ENCODE data around the gene METAP1D.
A peak's percentile ranks its signal among the peaks of the same experiment; 100 is the strongest.

METAP1D gene

DNA sequence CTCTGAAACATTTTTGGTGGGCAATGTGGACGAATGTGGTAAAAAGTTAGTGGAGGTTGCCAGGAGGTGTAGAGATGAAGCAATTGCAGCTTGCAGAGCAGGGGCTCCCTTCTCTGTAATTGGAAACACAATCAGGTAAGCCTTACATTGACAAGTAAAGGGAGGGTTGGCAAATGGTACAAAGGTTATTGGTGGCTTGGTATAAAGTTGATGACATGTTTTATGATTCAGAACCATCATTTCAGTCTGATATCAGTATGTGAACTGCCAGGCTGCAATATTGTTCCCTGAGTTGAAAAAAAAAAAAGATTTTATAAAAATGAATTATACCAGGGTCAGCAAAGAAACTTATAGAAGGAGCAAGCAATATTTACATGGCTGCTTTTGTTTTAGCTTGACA is 71.2 kb downstream of the METAP1D start:
- peaks cover 5% of the 10 kb centered on the region for H3K36me3 Mint-ChIP-seq (ENCODE audit: low read depth)
- peaks cover 19% of the 10 kb centered on the region for H3K27me3 Mint-ChIP-seq

DNA sequence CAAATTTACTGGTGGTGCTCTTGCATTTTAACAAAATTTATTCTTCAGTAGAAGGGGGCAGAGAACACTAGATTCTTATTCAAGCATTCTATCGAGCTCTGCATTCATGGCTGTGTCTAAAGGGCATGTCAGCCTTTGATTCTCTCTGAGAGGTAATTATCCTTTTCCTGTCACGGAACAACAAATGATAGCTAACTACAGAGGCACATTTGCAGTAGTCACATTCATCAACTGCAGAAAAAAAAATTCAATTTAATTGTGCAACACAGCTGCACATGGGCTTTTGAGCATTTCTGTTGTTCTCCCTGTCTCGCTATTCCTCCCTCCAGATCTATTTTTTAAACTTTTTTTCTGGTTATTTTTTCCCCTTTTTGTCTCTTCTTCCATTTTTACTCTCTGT is 72.5 kb downstream of the METAP1D start:
- no peak for DNase-seq
- Mint-ChIP-seq H3K9me3 (no peaks in the 10 kb centered on the region), H3K27me3 (peaks cover 26% of the 10 kb centered on the region), H3K4me3 (no peak overlapping the region), H3K4me1 (ENCODE audit: low read depth) (no peaks in the 10 kb centered on the region), H3K36me3 (ENCODE audit: low read depth) (peaks cover 2% of the 10 kb centered on the region), H3K27ac (no peak overlapping the region)

More for the DNA sequence above, 71.2 kb downstream of the METAP1D start:
- Mint-ChIP-seq H3K9me3 (no peaks in the 10 kb centered on the region), H3K4me1 (ENCODE audit: low read depth) (no peaks in the 10 kb centered on the region), H3K4me3 (no peak overlapping the region), H3K27ac (no peak overlapping the region)
- DNase-seq = no peak

DNA sequence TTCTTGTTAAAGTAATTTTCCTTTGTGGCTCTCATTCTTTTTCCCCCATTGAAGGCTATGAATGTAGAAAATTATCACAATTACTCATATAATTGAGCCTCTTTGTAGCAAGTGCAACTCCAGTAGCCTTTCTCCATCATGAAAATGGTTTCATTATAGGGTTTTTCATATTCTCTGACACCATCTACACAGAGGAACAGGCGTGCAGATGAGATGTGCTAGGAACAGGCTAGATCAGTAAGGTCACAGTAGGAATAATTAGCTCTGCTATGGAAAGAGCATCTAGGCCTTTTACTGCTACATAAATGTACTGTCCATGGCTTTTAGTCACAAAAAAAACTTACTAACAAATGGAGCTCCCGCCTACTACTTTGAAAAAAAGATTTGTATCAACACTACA is 73.0 kb downstream of the METAP1D start:
- Mint-ChIP-seq H3K9me3 (no peaks in the 10 kb centered on the region), H3K27ac (no peak overlapping the region), H3K36me3 (ENCODE audit: low read depth) (peaks cover 2% of the 10 kb centered on the region), H3K4me1 (ENCODE audit: low read depth) (no peaks in the 10 kb centered on the region), H3K27me3 (peaks cover 26% of the 10 kb centered on the region), H3K4me3 (no peak overlapping the region)
- DNase-seq = no peak

DNA sequence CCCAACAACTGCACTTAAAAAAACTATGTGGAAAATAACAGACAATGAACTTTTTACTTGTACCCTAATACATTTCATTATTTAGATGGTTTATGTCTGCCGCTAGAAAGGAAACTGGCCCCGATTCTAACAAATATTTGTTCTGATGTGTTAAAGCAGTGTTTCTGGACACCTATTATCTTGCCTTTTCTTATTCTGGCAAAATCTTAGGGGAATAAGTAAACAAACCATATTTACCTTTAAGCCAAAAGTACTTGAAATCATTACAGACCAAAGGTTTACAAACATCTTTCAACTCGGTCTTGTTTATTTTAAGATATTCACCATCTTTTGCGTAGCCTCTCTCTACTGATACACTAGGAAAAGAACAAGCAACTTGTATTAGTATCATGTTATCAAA is 73.8 kb downstream of the METAP1D start:
- Mint-ChIP-seq H3K27me3 (peaks cover 34% of the 10 kb centered on the region), H3K4me1 (ENCODE audit: low read depth) (no peaks in the 10 kb centered on the region), H3K36me3 (ENCODE audit: low read depth) (peaks cover 2% of the 10 kb centered on the region)

DNA sequence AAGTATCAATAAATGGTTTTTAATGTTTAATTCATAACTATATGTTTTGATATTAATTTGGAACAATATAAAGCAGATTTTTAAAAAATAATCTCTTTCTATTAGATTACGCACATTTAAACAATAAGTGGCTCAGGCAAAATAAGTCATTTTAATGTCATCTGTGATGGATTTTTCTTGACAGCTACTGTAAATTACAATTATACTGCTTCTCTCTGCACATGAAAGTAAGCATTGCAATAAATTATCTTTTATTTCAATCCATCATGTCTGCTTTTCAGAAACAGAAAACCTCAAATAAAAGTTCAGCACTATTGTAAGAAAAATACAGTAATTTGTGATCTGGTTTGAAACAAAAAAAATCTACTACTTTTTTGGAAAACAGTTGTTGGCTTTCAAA is 74.5 kb downstream of the METAP1D start:
- no peak overlapping the region for H3K4me3 Mint-ChIP-seq
- no peaks in the 10 kb centered on the region for H3K9me3 Mint-ChIP-seq
- H3K36me3 Mint-ChIP-seq (ENCODE audit: low read depth) = peaks cover 2% of the 10 kb centered on the region
- no peak for DNase-seq
- H3K27me3 Mint-ChIP-seq = peaks cover 41% of the 10 kb centered on the region
- no peak overlapping the region for H3K27ac Mint-ChIP-seq
- H3K4me1 Mint-ChIP-seq (ENCODE audit: low read depth) = no peaks in the 10 kb centered on the region

More for the DNA sequence above, 73.8 kb downstream of the METAP1D start:
- Mint-ChIP-seq H3K27ac (no peak overlapping the region), H3K9me3 (no peaks in the 10 kb centered on the region), H3K4me3 (no peak overlapping the region)
- DNase-seq = no peak

DNA sequence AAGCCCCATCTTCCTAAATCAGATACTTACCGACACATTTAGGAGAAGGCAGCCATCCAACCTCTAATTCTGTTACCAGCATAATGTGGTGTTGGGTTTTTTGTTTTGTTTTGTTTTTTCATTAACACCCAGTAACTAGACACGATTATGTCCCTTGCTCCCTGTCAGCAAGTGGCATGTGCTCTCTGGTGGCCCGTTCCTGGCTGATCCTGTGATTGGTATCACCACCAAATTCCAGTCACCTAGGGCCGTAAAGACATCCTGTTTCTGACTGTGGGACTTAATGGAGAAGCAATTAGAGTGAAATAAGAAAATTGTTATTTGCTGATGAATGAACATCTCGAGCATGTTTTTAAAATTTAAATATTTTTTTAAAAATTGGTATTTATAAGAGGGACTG is 79.7 kb downstream of the METAP1D start:
- DNase-seq = no peak
- H3K36me3 Mint-ChIP-seq (ENCODE audit: low read depth) = no peaks in the 10 kb centered on the region
- H3K27me3 Mint-ChIP-seq = peaks cover 86% of the 10 kb centered on the region
- H3K4me1 Mint-ChIP-seq (ENCODE audit: low read depth) = peaks cover 15% of the 10 kb centered on the region
- H3K27ac Mint-ChIP-seq = no peak overlapping the region
- peaks cover 2% of the 10 kb centered on the region for H3K9me3 Mint-ChIP-seq
- no peak overlapping the region for H3K4me3 Mint-ChIP-seq

DNA sequence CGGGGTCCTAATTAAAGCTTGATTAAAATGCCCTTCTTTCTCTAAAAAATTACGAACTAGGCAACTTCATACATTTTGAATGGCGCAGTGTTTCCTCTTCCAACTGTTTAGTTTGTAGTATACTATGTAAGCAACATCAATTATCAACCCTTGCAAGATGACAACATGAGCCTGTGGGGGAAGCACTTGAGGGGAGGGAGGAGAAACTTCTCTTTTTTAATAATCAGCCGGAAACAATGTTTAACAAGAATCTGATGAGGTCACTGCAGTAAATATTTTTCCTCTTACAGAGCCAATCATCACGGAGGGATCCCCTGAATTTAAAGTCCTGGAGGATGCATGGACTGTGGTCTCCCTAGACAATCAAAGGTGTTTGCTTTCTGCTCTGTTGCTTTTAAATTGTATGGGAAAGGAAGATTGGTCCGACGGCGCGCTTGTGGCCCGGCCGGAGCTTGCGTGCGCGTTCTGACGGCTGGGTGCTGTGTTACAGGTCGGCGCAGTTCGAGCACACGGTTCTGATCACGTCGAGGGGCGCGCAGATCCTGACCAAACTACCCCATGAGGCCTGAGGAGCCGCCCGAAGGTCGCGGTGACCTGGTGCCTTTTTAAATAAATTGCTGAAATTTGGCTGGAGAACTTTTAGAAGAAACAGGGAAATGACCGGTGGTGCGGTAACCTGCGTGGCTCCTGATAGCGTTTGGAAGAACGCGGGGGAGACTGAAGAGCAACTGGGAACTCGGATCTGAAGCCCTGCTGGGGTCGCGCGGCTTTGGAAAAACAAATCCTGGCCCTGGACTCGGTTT is 80.3 kb downstream of the METAP1D start:
- Mint-ChIP-seq H3K4me3 (no peak overlapping the region), H3K27me3 (peaks cover 89% of the 10 kb centered on the region), H3K9me3 (peaks cover 2% of the 10 kb centered on the region), H3K27ac (peak overlapping the region; percentile 24), H3K36me3 (ENCODE audit: low read depth) (no peaks in the 10 kb centered on the region), H3K4me1 (ENCODE audit: low read depth) (peaks cover 20% of the 10 kb centered on the region)
- DNase-seq = no peak

DNA sequence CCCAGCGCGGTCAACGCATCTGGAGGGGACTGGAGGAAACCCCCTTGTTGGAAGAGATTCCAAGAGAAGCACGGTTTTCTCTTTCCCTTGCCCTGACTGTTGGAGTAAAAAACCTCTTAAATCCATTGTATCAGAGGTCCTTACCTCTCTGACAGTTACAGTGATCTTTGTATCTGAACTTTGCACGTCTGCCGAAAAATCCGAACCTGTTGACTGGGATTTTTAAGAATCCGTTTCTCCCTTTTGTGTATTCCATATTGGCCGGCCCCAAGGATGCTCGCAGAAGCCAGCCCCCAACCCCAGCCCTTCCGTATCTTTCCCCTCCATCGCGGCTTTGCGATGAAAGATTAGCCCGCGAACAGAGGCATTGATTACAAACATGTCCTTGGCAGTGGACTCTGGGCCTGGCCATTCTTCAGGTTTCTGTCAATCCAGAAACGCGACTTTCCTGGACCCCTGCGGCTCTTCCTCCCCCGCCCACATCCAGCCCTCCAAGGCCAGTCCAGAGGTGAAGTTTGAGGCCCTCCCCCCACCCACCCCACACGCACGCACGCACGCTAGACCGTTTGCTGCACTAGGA is 81.0 kb downstream of the METAP1D start:
- peaks cover 2% of the 10 kb centered on the region for H3K9me3 Mint-ChIP-seq
- H3K27me3 Mint-ChIP-seq = peaks cover 89% of the 10 kb centered on the region
- DNase-seq = no peak
- no peak overlapping the region for H3K4me3 Mint-ChIP-seq
- no peaks in the 10 kb centered on the region for H3K36me3 Mint-ChIP-seq (ENCODE audit: low read depth)
- peak overlapping the region; percentile 63 for H3K27ac Mint-ChIP-seq
- peaks cover 26% of the 10 kb centered on the region for H3K4me1 Mint-ChIP-seq (ENCODE audit: low read depth)

DNA sequence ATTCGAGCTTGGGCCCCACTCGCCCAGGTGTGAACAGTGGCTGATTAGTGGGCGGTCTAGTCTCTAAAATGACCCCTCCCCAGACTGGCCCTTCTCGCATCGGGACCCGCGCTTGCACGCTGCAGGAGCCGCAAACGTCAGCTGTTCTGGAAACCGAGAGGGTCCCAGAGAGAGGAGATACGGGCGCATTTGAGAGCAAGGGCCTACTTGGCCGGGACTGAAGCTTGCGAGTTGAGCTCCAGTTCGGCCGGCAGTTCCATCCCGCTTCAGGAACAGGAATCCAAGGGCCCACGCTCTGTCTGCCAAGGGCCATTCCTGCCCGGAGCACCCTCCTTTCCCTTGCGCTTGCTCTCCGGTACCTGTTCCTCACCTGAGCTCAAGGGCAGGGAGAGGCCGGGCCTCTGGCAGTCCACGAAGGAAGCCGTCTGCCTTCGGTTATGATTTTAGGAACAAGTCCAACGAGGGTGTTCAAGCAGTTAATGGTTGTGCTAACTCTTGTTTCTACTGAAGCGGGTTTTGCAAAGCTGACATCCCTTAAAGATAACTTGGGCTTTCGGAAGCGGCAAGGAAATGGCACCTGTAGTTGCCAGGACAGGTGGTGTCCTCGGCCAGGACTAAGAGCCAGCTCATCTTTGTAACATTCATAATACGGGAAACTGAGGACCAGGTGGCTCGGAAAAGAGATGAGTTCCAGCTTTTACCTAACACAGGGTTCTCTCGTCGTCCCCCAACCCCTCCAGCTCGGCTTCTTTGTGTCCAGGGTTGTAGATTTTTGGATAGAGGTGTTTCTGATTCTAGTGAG is 81.7 kb downstream of the METAP1D start:
- H3K4me3 Mint-ChIP-seq = no peak overlapping the region

DNA sequence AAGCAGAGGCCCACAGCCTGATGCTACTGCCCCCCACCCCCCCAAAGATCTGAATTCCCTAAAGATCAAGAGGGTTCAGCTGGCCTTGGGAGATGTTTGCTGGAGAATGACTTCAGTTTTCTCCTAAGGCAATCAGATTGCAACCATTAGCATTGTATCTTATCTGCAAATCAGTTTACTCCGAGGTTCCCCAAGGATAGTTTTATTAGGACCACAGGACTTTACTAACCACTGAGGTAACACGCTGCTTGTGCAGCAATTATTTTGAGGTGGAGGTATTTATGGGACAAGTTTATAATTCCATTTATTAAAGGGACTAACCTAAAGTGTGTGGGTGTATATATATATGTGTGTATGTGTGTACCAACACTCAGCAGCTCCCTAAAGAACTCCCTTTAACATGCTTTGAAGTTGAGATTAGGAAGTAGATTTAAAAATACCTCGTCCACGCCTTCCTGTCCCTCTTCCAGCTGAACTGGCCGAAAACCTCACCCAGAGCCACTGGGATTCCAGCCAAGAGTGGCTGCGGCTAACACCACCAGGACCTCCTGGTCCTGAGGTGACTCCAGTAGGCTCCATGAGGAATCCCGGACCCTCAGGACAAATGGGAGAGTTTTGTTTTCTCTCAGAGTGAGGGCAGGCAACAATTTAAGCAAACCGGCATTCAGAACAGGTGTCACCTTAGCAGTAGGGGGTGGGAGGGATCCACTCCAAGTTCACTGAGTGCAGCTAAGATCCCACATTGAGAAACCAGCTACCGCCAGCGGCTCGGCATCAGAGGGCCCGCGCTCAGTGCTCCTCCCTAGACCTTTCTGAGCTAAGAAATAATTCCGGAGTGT is 82.6 kb downstream of the METAP1D start:
- no peak for DNase-seq
- Mint-ChIP-seq H3K27me3 (peaks cover 96% of the 10 kb centered on the region), H3K9me3 (peaks cover 2% of the 10 kb centered on the region), H3K4me1 (ENCODE audit: low read depth) (peaks cover 40% of the 10 kb centered on the region), H3K27ac (no peak overlapping the region), H3K36me3 (ENCODE audit: low read depth) (no peaks in the 10 kb centered on the region), H3K4me3 (no peak overlapping the region)

More for the DNA sequence above, 81.7 kb downstream of the METAP1D start:
- peak; percentile 33 for DNase-seq
- H3K36me3 Mint-ChIP-seq (ENCODE audit: low read depth) = no peaks in the 10 kb centered on the region
- peak overlapping the region; percentile 63 for H3K27ac Mint-ChIP-seq
- H3K4me1 Mint-ChIP-seq (ENCODE audit: low read depth) = peaks cover 32% of the 10 kb centered on the region
- H3K9me3 Mint-ChIP-seq = peaks cover 2% of the 10 kb centered on the region
- peaks cover 91% of the 10 kb centered on the region for H3K27me3 Mint-ChIP-seq

DNA sequence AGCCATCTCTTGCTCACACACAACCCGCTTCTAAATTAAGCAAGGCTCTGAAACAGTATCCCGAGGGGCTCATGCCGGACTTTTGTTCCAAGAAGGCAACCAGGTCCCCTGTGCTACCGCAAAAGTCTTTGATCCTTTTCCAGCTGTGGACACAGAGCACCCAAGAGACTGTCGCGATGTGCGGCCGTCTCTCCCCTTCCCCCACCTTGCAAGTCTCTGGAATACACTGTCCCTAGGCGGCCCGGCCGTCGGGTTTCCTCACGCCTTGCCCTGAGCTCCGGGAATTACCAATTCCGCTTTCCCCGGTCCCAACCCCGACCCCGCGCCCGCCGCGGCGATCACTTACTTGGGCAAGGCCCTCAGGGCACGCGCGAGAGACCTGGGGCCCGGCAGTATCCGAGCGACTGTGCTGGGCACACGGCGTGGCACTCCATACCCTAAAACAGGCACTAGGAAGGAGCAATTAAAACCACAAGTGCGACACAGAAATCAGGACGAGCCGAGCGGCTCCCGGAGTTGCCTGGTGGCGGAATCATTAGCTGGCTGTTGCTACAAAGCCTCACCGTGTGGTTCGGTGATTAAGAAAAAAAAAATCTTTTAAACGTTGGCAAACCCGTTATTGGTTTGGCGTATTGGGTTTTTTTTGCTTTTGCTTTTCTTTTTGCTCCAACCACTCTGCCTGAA is 83.3 kb downstream of the METAP1D start:
- peak overlapping the region; percentile 77 for H3K4me3 Mint-ChIP-seq
- peaks cover 2% of the 10 kb centered on the region for H3K9me3 Mint-ChIP-seq
- peak; percentile 47 for DNase-seq
- no peak overlapping the region for H3K27ac Mint-ChIP-seq
- H3K27me3 Mint-ChIP-seq = peaks cover 100% of the 10 kb centered on the region
- H3K36me3 Mint-ChIP-seq (ENCODE audit: low read depth) = no peaks in the 10 kb centered on the region
- peaks cover 48% of the 10 kb centered on the region for H3K4me1 Mint-ChIP-seq (ENCODE audit: low read depth)

DNA sequence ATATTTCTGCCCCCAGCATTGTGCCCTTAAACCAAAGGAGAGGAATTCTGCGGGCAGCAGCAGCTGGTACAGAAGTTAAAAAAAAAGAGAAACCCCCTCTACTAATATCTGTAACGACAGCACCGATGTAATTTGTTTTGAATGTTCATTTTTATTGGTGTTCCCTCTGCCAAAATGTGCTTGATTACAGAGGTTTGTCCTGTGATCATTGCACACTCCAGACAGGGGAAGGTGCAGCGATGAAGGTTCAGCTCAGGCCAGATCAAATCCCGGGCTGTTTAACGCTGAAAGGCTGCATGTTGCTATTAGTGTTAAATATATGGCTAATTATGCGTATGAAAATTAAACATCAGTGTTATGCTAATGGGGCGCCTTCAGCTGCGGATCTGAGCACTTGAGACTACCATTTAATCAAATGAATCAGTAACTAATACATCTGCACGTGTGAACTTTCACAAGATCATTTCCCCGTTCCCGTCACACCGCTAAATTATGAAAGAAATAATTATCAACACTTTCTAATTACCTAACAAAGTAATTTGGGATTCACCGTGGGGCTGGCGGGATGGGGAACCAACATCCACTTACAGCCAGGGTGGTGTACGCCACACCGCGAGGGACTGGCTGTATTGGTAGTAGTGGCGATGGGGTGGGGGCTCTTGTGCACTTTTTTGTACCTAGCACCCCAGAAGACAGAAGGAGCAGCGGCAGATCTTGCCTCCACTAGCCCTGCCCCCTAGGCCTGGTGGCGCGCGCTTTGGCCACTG is 84.1 kb downstream of the METAP1D start:
- Mint-ChIP-seq H3K27ac (peak overlapping the region; percentile 22), H3K4me3 (peak overlapping the region; percentile 77), H3K4me1 (ENCODE audit: low read depth) (peaks cover 53% of the 10 kb centered on the region), H3K36me3 (ENCODE audit: low read depth) (no peaks in the 10 kb centered on the region), H3K27me3 (peaks cover 100% of the 10 kb centered on the region), H3K9me3 (peaks cover 2% of the 10 kb centered on the region)
- no peak for DNase-seq

DNA sequence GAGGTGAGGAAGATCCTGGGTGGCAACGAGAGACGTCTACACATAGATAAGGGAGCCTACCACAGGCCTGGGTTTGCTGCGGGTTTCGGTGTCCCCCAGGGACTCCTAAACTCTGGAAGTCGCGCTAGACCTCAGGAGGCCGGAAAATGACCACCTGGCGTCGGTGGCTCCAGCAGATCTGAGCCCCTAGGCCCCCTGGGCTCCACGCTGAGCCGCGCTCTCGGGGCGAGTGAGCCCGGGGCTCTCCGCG is 84.6 kb downstream of the METAP1D start:
- H3K27me3 Mint-ChIP-seq = peaks cover 100% of the 10 kb centered on the region
- no peak overlapping the region for H3K27ac Mint-ChIP-seq
- DNase-seq = no peak
- peaks cover 53% of the 10 kb centered on the region for H3K4me1 Mint-ChIP-seq (ENCODE audit: low read depth)
- H3K4me3 Mint-ChIP-seq = peak overlapping the region; percentile 77
- peaks cover 2% of the 10 kb centered on the region for H3K9me3 Mint-ChIP-seq
- no peaks in the 10 kb centered on the region for H3K36me3 Mint-ChIP-seq (ENCODE audit: low read depth)

Measured in activated T-cell treated with anti-CD3 and anti-CD28 coated beads, Interleukin-2, amount 50 U/mL, for 24 hours (primary cell).